ENCODE measurements around the gene JMJD8.
A peak's percentile ranks its signal among the peaks of the same experiment; 100 is the strongest.

JMJD8 gene

DNA sequence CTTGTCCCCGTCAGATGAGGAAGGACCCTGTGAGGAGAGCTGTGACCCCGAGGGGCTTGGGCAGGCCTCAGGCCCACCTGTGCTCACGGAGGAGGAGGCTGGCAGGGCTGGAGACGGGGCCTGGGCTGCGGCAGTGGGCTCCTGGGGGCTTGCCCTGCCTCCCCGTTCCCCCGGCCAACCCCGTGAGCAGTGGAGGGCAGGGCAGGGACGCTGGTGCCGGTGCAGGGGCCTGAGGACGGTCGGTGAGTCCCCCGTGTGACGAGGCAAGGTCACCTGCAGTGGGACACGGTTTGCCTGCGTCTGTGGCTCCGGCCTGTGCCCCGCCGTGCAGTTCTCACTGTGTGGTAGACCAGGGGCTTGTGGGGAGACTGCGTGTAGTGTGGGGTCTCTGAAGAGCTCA is 24.5 kb downstream of the JMJD8 start:
- DNase-seq (ENCODE audit: low read depth): no peak

GRCh38 chr16:658679-659571 is 25.2 kb downstream of the JMJD8 start:
- DNase-seq (ENCODE audit: low read depth): no peak

DNA sequence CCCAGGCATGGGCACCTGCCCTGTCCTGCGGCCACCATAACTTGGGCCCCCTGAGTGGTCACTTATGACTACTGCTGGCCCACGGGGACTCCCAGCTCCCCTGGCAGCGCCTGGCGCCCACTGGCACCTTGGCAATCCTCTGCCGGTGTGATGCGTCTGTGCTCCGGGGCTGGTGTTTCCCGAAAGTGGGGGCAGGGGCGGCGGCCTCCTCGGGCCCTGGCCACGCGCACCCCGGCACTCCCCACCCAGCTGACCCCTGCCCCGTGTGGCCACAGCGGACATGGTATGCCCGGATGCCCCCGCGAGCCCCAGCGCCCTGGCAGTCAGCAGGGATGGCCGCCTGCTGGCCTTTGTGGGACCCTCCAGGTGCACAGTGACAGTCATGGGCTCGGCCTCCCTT is 26.6 kb downstream of the JMJD8 start:
- no peak for DNase-seq (ENCODE audit: low read depth)

DNA sequence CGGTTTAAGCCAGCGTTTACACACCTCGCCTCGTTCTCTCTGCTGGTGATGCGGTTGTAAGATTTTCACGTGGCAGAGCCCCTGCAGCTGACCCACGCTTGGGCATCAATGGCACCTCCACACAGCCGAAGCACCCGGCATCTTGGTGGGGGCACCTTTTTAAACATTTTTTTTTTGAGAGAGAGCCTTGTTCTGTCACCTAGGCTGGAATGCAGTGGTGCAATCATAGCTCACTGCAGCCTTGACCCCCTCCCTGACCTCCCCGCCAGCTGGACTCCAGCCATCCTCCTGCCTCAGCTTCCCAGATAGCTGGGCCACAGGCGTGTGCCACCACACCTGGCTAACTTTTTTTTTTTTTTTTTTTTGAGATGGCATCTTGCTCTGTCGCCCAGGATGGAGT is 30.1 kb downstream of the JMJD8 start:
- DNase-seq (ENCODE audit: low read depth): no peak

DNA sequence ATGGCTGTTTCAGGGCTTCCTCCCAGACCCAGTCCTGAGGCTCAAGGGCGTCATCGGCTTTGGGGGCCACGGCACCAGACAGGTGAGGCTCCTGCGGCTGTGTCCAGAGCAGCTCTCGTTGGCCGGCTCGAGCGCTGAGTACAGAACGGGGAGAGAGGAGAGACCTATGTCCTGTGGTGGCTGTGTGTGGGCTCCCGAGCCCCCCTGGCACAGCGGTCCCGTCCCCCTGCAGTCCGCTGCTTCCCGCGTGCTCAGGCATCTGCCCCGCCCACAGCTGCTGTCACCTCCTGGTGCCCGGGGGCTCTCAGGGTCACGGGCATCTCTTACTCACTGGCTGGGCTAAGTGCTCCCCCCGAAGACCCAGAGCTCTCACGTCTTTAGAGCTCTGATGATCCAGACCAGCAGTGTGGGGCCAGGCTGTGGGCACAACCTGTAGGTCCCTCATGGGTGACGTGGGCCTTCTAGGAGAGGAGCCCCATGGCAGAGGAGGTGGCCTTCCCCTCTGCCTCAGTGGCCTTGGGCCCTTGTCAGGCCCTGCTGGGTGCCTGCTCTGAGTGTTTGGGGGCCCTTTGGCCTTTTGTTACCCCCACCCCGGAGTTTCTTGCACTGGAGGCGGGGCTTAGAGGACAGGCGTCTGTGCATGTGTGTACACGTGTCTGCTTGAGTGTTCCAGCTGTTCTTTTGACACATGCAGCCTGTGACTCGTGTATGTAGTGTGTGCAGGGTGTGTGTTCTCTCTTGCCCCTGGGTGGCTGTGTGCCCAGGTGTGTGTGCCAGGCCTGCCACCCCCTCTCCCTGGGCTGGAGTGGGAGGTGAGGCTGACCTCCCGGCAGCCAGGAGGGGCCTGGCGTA is 31.5 kb downstream of the JMJD8 start:
- DNase-seq (ENCODE audit: low read depth): no peak

DNA sequence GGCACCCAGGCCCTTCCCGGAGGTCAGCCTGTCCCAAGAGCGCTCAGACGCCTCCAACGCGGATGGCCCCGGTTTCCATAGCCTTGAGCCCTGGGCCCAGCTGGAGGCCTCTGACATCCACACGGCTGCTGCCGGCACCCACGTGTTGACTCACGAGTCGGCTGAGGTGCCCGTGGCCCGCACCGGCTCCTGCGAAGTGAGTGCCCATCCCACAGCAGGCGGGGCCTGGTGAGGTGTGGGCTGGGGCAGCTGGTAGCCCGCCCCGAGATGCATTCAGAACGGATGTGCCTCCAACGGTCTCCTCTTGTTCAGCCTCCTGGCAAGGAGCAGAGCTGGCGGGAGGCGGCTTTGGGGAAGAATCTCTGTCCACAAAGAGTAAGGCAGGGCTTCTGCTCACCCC is 32.3 kb downstream of the JMJD8 start:
- no peak for DNase-seq (ENCODE audit: low read depth)

- DNase-seq (ENCODE audit: low read depth): no peak
Observed at GRCh38 chr16:649631-650030, 34.5 kb downstream of the JMJD8 start.

GRCh38 chr16:648781-649589 is 35.1 kb downstream of the JMJD8 start, which contains the start of gene WDR90:
TSS of gene WDR90 (plus strand) at chr16:649365. CDS start at chr16:649417, 52 bp downstream.
- DNase-seq (ENCODE audit: low read depth): peak; percentile 91

DNA sequence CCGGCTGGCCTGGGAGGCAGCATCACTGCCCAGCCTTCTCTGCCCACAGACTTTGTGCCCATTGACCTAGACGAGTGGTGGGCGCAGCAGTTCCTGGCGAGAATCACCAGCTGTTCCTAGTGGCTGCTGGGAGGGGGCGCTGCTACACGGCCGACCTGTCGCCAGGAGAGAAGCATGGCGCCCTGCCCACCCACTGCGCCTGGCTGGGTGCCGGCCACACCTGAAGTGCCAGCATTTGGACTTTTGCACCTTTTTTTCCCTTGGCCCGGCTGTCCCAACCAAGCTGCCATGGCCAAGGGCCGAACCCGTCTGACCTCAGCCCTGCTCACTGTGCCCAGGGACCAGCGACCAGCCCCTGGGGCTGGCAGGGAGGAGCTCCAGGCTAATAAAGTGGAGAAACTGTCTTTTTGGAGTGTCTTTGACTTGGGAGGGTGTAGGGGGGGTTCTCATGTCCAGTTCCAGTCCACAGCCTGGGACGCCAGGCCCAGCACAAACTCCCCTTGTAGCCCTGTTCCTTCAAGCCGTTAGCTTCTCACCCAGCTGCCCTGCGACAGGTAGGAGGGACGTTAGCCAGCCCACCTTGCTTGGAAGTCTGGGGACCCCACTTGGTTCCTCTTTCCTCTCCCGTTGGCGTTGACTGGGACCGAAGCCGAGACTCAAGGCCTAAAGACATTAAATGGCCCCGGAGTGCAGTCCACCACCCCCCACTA is 35.9 kb downstream of the JMJD8 start:
- no peak for DNase-seq (ENCODE audit: low read depth)

DNA sequence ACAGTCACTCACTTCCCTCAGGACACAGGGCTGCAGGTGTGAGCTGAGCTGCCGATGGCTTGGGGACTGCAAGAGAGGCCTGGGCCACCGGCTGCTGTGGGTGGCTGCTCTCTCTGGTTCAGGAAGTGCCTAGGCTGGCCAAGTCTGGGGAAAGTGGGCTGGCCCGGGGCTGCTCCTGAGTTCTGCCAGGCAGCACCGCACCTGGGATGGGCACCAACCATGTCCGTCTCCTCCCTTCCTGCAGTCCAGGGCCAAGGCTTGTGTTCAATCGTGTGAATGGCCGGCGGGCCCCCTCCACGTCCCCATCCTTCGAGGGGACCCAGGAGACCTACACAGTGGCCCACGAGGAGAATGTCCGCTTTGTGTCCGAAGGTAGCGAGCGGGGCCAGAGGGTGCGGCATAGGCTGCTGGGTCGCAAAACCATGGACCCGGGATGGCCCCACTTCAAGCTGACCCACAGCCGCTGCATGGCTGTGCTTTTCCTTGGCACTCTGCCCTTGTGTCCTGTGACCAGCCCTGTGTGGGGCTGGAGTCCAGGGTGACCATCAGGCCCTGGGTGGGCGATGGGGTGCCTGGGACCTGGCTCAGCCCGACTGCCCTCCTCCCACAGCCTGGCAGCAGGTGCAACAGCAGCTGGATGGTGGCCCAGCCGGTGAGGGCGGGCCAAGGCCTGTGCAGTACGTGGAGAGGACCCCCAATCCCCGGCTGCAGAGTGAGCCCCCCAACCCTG is 36.8 kb downstream of the JMJD8 start:
- no peak for DNase-seq (ENCODE audit: low read depth)

- no peak for DNase-seq (ENCODE audit: low read depth)
Observed at GRCh38 chr16:646679-647172, 37.4 kb downstream of the JMJD8 start.

DNA sequence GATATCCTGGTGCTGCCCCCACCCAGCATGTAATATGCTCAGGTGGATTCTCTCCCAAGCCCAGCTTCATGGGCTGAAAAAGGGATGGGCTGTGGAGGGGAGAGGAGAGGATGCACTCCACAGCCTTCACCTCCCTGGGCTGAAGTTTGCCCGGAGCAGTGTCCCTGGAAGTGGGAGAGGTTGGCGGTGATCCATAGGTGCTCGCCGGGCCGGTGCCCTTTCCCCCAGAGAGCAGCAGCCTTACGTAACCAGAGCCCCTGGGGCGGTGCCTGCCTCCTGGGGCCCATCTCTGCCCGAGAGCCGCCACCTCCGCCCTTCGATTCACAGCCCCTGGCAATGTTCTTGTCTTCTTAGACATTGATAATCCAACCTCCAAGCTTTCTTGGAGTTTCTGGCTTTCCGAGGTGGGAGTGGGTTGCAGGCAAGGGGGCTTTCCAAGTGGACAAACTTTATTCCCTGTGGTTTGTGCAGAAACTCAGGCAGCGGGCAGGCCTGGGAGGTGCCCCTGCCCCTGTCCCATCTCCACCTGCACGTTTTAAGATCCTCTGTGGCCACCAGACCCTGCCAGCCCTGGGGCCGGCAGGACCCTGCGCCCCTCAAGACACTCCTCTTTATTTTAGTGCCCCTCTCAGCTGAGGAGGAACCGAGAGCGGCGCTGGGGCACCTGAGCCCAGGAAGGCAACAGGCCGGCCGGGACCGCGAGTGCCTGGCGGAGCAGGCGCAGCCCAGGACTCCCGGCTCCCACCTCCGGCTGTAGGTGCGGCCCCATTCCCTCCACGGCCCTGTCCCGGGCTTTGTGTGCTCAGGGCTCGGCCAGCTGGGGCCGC is 38.1 kb downstream of the JMJD8 start:
- no peak for DNase-seq (ENCODE audit: low read depth)

DNA sequence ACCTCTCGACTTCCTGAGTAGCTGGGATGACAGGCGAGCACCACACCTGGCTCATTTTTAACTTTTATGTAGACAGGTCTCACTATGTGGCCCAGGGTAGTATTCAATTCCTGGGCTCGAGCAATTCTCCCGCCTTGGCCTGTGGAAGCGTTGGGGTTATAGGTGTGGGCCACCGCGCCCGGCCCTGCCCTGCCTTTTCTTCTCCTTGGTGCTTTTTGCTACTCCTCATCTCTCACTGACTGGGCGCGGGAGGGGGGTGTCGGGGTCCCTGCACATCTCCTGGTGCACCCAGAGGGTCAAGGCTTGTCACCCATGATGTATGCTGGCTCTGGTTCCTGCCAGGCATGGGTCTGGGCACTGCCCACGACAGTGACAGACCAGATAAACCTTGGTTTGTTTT is 39.6 kb downstream of the JMJD8 start:
- no peak for DNase-seq (ENCODE audit: low read depth)

DNA sequence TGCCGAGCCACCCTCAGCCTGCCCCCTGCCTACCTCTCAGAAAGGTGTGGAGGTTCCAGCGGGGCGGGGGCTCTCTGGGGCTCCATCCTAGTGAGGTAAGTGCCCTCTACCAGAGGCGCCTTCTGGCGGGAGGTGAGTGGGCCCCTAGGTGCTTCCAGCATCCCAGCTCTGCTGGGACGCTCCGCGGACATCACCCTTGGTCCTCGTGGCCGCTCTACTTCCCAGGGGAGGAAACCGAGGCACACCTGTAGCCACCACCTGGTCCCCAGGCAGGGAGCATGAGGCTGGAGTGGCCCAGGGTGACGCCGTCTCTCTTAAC is 41.1 kb downstream of the JMJD8 start:
- DNase-seq (ENCODE audit: low read depth): no peak

- no peak for DNase-seq (ENCODE audit: low read depth)
Observed at GRCh38 chr16:642189-643049, 41.7 kb downstream of the JMJD8 start.

GRCh38 chr16:641326-642188 is 42.6 kb downstream of the JMJD8 start, which contains the start of gene MCRIP2:
TSS of gene MCRIP2 (plus strand) at chr16:641828. CDS start at chr16:641992, 164 bp downstream.
- peak; percentile 61 for DNase-seq (ENCODE audit: low read depth)

DNA sequence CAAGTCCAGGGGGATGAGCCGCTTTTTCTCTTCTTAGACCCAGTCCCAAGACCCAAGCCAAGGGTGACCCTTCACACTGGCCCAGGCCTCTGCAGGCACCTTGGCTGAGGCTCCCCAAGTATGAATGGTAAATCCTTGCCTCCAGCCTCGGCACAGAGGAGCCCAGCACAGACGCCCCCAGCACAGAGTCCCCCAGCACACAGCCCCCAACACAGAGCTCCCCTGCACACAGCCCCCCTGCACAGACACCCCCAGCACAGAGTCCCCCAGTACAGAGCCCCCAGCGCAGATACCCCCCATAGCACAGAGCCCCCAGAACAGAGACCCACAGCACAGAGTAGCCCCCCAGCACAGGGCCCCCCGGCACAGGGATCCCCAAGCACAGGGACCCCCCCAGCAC is 43.5 kb downstream of the JMJD8 start:
- DNase-seq (ENCODE audit: low read depth): no peak

- DNase-seq (ENCODE audit: low read depth): no peak
Observed at GRCh38 chr16:638836-639235, 45.3 kb downstream of the JMJD8 start.
